ENCODE data around the gene AP1M2.

Gene AP1M2

DNA sequence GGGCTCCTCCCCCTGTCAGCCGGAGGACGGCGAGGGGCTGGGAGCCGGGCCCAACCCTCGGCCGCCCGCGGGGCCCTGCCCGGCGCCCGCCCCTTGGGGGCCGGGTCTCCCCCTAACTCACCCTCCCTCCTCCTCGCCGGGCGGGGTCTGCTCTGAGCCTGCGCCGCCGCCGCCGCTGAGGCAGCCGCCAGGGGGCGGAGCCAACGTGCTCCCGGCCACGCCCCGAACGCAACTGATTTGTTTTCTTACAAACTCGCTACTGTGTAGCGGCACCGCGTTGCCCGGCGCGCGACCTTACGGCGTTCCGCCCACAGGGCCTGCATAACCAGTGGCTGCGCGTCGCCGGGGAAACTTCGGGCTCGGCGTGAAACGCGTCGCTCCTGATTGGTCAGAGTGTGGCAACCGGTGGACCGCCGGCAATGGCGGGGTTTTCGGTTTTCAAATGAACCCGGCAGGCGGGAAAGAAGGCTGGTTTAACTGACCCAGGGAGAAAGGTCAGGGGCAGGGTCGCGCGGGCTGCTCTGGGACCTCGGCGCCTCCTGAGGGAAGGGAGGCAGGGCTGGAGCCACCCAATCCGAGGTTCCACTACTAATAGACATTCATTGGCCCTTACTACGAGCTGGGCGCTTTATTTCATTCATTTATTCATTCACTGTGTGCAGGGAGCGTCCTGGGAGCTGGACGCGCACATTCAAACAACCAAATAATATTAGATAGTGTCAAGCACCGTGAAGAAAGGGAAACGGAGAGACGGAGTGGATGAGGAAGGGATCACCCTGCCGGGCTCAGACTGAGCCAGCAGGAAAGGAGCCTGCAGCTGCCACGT is 18.1 kb downstream of the AP1M2 start, which contains the start of gene CDKN2D:
TSS of gene CDKN2D (minus strand) at position 154 of the 826 bp plus-strand sequence. CDS start 326 bp downstream, outside the sequence.
- peak; percentile 97 for DNase-seq (ENCODE audit: low read depth, low spot score)
- Histone ChIP-seq H3K36me3 (ENCODE audit: insufficient read depth, low read length) (peaks cover 3% of the 10 kb centered on the region; the same call in 1 of the 2 replicates), H3K4me3 (peak within 1 kb of the TSS; percentile 98), H3K9ac (ENCODE audit: insufficient read length) (peak within 1 kb of the TSS; percentile 83), H3K27ac (peak within 1 kb of the TSS; percentile 90), H3K9me3 (ENCODE audit: low read depth, low read length) (no peaks in the 10 kb centered on the region)
- peak; percentile 64; the same call in 1 of the 2 replicates for TF ChIP-seq POLR2AphosphoS5 (IDR thresholded peaks at IDR 0.05; ENCODE audit: borderline replicate concordance, low read depth, low read length)
- TF ChIP-seq FOXP2 (optimal IDR thresholded peaks at IDR 0.05; ENCODE audit: control extremely low read depth, extremely low read length, insufficient read depth) = peak; percentile 92
- no peak for TF ChIP-seq EZH2 (IDR thresholded peaks at IDR 0.05)

DNA sequence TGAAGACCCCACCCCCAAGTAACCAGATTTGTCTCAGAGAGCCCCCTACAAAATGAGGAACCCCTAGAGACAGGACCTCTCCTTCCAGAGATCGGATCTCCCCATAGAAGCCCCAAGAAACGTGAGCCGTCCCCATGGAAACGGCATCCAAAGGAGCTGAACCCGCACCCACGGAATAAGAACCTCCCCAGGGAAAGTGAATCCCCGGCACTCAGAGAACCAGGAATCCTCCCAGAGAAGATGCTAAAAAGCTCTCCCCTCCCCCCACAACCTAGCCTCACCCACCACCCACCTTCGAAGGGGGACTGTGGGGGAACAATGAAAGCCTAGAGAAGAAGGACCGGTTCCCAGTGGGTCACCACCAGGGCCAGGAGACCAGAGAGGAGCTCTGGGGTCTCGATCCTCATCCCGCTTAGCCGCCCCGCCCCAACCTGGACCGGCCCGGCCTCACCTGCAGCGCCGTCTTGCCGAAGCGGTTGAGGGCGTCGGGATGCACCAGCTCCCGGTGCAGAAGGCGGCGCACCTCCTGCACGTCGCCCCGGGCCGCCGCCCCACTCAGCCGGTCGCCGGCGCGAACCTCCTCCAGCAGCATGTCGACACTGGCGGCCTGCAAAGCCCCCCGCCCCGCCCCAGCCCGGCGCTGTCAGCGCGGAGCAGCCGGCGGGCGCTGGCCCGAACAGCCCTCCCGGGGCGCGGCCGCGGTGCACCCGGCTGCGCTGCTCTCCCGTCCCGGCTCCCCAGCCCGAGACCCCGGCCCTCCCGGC is 18.9 kb downstream of the AP1M2 start:
- no peaks in the 10 kb centered on the region for H3K9me3 ChIP-seq (ENCODE audit: low read depth, low read length)
- H3K27ac ChIP-seq = no peak overlapping the region
- TF ChIP-seq EZH2 (IDR thresholded peaks at IDR 0.05) (no peak), FOXP2 (optimal IDR thresholded peaks at IDR 0.05; ENCODE audit: control extremely low read depth, extremely low read length, insufficient read depth) (no peak), POLR2AphosphoS5 (IDR thresholded peaks at IDR 0.05; ENCODE audit: borderline replicate concordance, low read depth, low read length) (no peak)
- H3K9ac ChIP-seq (ENCODE audit: insufficient read length) = no peak overlapping the region
- H3K36me3 ChIP-seq (ENCODE audit: insufficient read depth, low read length) = peaks cover 3% of the 10 kb centered on the region; the same call in 1 of the 2 replicates
- no peak for DNase-seq (ENCODE audit: low read depth, low spot score)
- H3K4me3 ChIP-seq = peak overlapping the region; percentile 98

DNA sequence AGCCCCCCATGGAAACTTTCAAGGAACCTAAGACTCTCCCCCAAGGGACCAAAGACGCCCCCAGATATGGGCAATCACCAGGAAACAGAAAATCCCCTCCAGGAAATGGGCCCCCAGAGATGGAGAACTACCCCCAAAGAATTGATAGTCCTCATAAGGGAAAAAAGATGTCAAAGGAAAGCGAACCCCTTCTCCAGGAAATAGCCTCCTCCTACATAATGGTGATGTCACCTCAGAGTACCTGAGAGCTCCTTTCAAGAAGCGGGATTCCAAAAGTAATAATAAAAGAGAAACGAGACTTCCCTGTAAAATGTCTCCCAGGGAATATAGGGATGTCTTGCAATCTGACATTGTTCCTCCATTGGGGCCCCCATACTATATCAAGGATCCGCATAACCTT is 19.5 kb downstream of the AP1M2 start:
- H3K9ac ChIP-seq (ENCODE audit: insufficient read length) = no peak overlapping the region
- no peak for DNase-seq (ENCODE audit: low read depth, low spot score)
- peak overlapping the region; percentile 98 for H3K4me3 ChIP-seq
- TF ChIP-seq FOXP2 (optimal IDR thresholded peaks at IDR 0.05; ENCODE audit: control extremely low read depth, extremely low read length, insufficient read depth) = no peak
- no peak for TF ChIP-seq EZH2 (IDR thresholded peaks at IDR 0.05)
- TF ChIP-seq POLR2AphosphoS5 (IDR thresholded peaks at IDR 0.05; ENCODE audit: borderline replicate concordance, low read depth, low read length) = no peak
- H3K9me3 ChIP-seq (ENCODE audit: low read depth, low read length) = no peaks in the 10 kb centered on the region
- no peak overlapping the region for H3K27ac ChIP-seq
- peaks cover 5% of the 10 kb centered on the region for H3K36me3 ChIP-seq (ENCODE audit: insufficient read depth, low read length)

DNA sequence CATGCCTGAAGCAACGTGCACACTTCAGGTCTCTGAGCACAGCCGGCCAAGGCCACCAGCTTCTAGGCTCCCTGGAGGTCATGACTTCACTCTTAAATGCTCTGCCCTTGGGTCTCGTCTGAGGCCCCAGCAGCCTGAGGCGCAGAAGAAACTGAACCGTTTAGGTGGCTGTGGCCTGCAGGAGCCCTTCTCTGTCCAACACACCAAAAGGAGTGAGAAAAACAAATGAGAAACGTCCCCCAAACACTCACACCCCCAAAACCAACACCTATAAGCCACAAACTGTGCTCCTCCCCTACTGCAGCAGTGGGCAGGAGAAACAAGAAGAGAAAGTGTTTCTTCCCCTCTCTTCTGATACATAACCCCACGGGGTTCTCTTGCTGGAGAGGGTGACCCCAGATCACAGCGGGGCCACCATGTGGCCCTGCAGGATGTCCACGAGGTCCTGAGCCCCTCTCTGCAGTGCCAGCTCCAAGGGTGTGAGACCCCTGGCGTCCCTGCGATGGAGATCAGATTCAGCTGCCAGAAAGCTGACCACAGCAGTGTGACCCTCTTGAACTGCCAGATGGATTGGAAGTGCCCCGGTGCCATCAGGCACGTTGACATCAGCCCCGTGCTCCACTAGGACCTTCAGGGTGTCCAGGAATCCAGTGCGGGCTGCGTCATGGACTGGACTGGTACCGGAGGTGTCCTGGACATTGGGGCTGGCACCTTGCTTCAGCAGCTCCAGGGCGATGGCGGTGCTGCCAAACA is 20.3 kb downstream of the AP1M2 start:
- H3K4me3 ChIP-seq = peak overlapping the region; percentile 98
- DNase-seq (ENCODE audit: low read depth, low spot score) = no peak
- H3K9ac ChIP-seq (ENCODE audit: insufficient read length) = peak overlapping the region; percentile 11
- peak overlapping the region; percentile 89 for H3K27ac ChIP-seq
- peaks cover 10% of the 10 kb centered on the region for H3K36me3 ChIP-seq (ENCODE audit: insufficient read depth, low read length)
- TF ChIP-seq EZH2 (IDR thresholded peaks at IDR 0.05) = no peak
- TF ChIP-seq FOXP2 (optimal IDR thresholded peaks at IDR 0.05; ENCODE audit: control extremely low read depth, extremely low read length, insufficient read depth) = no peak
- no peak for TF ChIP-seq POLR2AphosphoS5 (IDR thresholded peaks at IDR 0.05; ENCODE audit: borderline replicate concordance, low read depth, low read length)
- H3K9me3 ChIP-seq (ENCODE audit: low read depth, low read length) = no peaks in the 10 kb centered on the region

DNA sequence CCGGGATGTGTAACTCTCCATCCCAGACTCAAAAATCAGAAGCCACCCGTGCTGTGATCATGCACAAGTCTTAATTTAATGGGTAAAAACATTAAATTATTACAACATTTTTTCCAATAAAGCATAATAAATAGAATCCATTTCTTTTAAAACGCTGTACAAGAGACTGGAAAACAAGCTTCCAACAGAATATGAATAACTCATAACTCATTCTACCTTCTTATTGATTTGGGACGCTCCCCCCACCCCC is 20.8 kb downstream of the AP1M2 start:
- Histone ChIP-seq H3K9me3 (ENCODE audit: low read depth, low read length) (no peaks in the 10 kb centered on the region), H3K4me3 (peak overlapping the region; percentile 98), H3K9ac (ENCODE audit: insufficient read length) (peak overlapping the region; percentile 11), H3K27ac (peak overlapping the region; percentile 89), H3K36me3 (ENCODE audit: insufficient read depth, low read length) (peaks cover 15% of the 10 kb centered on the region)
- no peak for DNase-seq (ENCODE audit: low read depth, low spot score)
- TF ChIP-seq FOXP2 (optimal IDR thresholded peaks at IDR 0.05; ENCODE audit: control extremely low read depth, extremely low read length, insufficient read depth) (no peak), EZH2 (IDR thresholded peaks at IDR 0.05) (no peak), POLR2AphosphoS5 (IDR thresholded peaks at IDR 0.05; ENCODE audit: borderline replicate concordance, low read depth, low read length) (no peak)

DNA sequence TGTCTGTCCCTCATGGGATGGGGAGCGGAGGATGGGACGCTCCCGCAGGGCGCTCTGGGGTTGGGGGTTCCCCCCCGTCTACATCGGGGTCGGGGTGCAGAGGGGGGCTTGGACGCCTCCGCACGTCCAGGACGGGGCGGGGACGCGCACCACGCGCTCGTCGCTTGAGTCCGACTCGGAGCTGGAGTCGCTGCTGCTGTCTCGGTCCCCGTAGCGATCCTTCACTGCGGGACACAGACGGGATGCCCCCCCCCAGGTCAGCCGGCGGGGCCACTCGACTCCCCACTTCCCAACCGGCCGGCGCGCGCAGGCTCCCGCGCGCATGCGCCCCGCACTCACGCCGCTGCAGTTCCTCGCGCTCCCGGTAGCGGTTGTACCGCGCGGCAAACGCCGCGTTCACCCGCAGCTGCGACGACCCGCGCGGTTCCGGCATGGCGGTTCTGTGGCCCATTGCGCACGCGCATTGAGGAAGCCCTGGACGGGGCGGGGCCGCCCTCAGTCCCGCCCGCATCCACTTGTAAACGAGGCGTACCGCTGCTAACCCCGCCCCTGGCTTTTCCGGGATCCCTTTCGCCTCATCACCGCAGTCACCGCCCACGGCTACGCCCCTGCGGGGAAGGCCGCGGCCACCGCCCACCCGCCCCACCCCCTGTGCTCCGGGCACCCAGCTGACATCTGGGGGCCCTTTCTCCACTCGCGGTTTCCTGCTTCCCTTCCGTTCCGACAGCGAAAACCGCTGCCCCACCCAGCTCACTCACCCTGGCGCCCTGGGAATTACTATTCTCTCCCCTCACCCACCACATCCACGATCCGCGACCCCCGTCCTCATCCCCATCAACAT is 21.3 kb downstream of the AP1M2 start, which contains the start of gene KRI1:
TSS of gene KRI1 (minus strand) at position 444 of the 841 bp plus-strand sequence. CDS start at position 433, 11 bp downstream.
- Histone ChIP-seq H3K4me3 (peak within 1 kb of the TSS; percentile 98), H3K9ac (ENCODE audit: insufficient read length) (peak within 1 kb of the TSS; percentile 91), H3K9me3 (ENCODE audit: low read depth, low read length) (no peaks in the 10 kb centered on the region), H3K27ac (peak within 1 kb of the TSS; percentile 89), H3K36me3 (ENCODE audit: insufficient read depth, low read length) (peaks cover 20% of the 10 kb centered on the region)
- TF ChIP-seq POLR2AphosphoS5 (IDR thresholded peaks at IDR 0.05; ENCODE audit: borderline replicate concordance, low read depth, low read length) (peak; percentile 96), FOXP2 (optimal IDR thresholded peaks at IDR 0.05; ENCODE audit: control extremely low read depth, extremely low read length, insufficient read depth) (peak; percentile 59), EZH2 (IDR thresholded peaks at IDR 0.05) (no peak)
- peak; percentile 90 for DNase-seq (ENCODE audit: low read depth, low spot score)

DNA sequence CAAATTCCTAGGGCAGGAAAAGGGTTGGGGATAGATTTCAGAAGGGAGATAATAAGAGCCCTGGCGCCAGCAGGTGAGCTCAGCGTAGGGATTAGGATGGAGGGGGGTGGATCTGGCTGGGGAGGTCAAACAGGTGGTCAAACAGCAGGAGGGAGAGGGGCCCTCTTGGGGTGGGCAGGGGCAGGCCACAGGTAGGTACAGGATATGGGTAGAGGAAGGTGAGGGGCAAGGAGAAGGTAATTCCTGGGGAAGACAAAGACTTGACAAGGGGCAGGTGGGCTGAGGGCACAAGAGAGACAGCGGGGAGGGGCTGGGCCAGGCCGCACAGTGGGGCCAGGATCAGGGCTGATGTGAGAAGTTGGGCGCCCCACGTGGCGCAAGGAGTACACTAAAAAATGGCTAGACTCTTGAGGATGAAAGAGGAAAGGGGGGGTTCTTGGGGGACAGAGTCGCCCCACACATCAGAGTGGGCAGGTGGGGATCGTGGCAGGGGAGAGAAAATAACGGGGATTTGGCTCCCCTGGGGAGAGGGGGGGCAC is 22.0 kb downstream of the AP1M2 start:
- no peak for DNase-seq (ENCODE audit: low read depth, low spot score)
- Histone ChIP-seq H3K36me3 (ENCODE audit: insufficient read depth, low read length) (peaks cover 27% of the 10 kb centered on the region), H3K27ac (peak overlapping the region; percentile 85), H3K9ac (ENCODE audit: insufficient read length) (peak overlapping the region; percentile 91), H3K9me3 (ENCODE audit: low read depth, low read length) (no peaks in the 10 kb centered on the region), H3K4me3 (peak overlapping the region; percentile 98)
- TF ChIP-seq FOXP2 (optimal IDR thresholded peaks at IDR 0.05; ENCODE audit: control extremely low read depth, extremely low read length, insufficient read depth) (no peak), EZH2 (IDR thresholded peaks at IDR 0.05) (no peak), POLR2AphosphoS5 (IDR thresholded peaks at IDR 0.05; ENCODE audit: borderline replicate concordance, low read depth, low read length) (no peak)
